Fibroblast of pulmonary artery (primary cell): ENCODE measurements around the gene KIF27.
"Not testable (repeated sequence)": the region's sequence is repeated elsewhere in the genome, so short reads cannot be mapped to it uniquely, and the experiment has no call there.

Experiments
- DNase-seq: peaks from one replicate; pipeline ENCODE4 v3.0.0-alpha.2; 2010; ENCODE audit warnings: low read depth
- H3K4me3 ChIP-seq: replicated peaks from 2 replicates; pipeline ENCODE4 v1.5.1; 2011; ENCODE audit warnings: low read depth, mild to moderate bottlenecking, control low read depth, low read length, moderate library complexity
- TF ChIP-seq, protein P1 (sequence below): IDR thresholded peaks from 2 replicates; pipeline ENCODE4 v1.5.1; 2011; ENCODE audit warnings: mild to moderate bottlenecking, control low read depth, low read length, inconsistent platforms; ENCODE audit errors: missing control alignments

KIF27 gene

DNA sequence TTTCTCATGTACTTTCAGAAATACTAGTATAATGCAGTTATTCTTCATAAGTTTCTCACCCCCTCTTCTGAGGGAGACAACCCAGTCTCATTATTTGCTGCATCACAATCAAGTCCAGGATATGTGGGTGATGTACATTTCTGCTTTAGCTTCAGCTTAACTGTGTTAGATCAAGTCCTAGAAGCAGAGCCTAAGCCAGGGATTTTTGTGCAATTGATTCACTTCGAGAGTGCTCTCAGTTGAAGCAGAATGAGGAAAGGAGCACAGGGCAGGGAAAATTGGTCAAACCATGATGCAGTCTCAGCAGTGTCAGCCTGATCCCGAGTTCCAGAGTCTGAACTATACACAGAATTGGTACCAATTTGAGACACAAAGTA is 43.7 kb upstream of the KIF27 start:
- DNase-seq, result no peak
- TF ChIP-seq, protein P1, sequence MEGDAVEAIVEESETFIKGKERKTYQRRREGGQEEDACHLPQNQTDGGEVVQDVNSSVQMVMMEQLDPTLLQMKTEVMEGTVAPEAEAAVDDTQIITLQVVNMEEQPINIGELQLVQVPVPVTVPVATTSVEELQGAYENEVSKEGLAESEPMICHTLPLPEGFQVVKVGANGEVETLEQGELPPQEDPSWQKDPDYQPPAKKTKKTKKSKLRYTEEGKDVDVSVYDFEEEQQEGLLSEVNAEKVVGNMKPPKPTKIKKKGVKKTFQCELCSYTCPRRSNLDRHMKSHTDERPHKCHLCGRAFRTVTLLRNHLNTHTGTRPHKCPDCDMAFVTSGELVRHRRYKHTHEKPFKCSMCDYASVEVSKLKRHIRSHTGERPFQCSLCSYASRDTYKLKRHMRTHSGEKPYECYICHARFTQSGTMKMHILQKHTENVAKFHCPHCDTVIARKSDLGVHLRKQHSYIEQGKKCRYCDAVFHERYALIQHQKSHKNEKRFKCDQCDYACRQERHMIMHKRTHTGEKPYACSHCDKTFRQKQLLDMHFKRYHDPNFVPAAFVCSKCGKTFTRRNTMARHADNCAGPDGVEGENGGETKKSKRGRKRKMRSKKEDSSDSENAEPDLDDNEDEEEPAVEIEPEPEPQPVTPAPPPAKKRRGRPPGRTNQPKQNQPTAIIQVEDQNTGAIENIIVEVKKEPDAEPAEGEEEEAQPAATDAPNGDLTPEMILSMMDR, result no peak
- H3K4me3 ChIP-seq, result no peak overlapping the region

DNA sequence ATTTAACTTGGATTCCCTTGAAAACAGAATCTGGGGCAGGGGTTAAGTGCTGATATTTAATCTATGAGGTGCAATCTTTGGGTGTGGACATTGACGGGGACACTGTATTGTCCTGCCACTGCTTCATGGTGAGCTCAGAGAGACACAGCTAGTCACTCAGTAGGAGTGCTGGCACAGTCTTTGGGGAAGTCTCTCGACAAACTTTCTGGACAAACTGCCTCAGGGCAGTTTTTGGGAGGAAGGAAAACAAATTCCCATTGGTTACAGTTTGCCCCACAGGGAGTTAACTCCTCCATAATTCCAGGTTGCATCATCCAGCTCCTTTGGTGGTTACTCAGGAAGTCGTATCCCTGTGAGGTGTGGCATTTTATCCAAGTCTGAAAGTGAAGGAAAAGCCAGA is 40.9 kb upstream of the KIF27 start:
- DNase-seq, result peak; percentile 43
- TF ChIP-seq, protein P1, result no peak
- no peak overlapping the region for H3K4me3 ChIP-seq

DNA sequence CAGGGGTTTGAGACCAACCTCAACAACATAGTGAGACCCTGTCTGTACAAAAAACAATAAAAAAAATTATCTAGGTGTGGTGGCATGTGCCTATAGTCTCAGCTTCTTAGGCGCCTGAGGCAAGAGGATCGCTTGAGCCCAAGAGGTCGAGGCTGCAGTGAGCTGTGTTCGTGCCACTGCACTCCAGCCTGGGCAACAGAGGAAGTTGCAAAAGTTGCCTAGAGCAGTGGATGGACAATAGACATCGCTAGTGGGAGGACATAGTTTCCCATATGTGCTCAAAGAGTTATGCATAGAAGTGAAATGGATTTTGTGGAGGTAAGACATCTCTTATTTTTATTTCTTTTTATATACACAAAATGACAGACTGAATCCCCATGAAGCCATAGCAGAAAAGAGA is 39.8 kb upstream of the KIF27 start:
- TF ChIP-seq, protein P1, result no peak
- H3K4me3 ChIP-seq, result no peak overlapping the region
- DNase-seq, result no peak

DNA sequence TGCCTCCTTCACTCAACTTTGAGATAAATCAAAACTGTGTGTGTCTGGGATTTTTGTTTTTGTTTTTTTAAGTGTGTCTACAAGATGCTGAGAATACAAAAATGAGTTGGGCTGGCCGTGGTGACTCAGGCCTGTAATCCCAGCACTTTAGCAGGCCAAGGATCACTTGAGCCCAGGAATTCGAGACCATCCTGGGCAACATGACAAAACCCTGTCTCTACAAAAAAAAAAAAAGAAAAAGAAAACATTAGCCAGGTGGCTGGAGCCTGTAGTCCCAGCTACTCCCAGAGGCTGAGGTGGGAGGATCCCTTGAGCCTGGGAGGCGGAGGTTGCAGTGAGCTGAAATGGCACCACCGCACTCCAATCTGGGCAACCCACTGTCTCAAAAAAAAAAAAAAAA is 37.8 kb upstream of the KIF27 start:
- no peak overlapping the region for H3K4me3 ChIP-seq
- DNase-seq, result peak; percentile 72
- TF ChIP-seq, protein P1, result no peak

DNA sequence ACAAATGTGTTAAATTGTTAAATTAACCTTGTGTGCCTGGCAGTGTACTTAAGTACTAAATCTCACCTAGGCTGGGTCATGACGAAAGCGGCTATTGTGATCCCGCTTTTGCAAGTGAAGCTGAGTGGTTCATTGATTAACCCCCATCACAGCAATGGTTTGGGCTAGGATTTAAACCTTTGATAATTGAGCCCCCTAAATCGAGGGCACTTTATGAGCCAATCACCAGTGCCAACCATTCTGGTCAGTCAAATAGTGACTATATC is 35.9 kb upstream of the KIF27 start:
- H3K4me3 ChIP-seq, result peak overlapping the region; percentile 60
- TF ChIP-seq, protein P1, result no peak
- no peak for DNase-seq

DNA sequence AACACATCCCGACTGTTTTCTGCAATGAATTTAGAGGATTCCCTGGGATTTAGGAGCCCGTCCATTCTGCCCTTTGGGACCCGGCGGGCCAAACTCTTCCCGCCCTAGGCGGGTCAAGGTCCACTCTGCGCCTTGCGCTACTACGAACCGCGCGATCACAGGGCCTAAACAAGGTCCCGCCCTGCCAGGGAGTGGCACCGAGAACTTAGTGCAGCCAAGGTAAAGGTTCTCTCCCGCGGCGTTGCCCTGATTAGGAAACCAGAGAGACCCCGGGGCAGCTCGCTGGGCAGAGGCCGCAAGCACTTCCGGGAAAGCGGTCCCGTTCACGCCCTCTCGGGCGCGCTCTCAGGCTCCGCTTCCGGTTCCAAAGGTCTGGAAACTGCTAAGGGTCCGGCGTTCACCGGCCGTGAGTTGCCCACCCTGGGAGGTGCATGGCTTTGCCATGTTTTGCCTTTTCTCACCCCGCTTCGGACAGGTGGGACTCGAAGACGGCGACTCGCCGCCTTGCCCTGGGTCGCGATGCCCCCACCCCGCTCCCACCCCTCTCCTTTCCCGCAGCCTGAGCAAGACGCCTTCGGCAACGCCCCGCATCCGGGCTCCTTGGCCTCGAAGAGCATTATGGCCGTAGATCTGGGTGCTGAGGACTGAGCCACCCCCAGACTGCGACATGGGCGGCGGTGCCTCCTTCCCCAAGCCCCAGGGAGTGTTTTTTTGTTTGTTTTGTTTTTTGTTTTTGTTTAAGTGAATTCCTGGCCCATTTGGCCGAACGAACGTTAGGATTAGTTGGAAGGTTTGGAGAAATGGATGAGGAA is 35.4 kb upstream of the KIF27 start:
- peak overlapping the region; percentile 60 for H3K4me3 ChIP-seq
- DNase-seq, result peak; percentile 61
- TF ChIP-seq, protein P1, result no peak

DNA sequence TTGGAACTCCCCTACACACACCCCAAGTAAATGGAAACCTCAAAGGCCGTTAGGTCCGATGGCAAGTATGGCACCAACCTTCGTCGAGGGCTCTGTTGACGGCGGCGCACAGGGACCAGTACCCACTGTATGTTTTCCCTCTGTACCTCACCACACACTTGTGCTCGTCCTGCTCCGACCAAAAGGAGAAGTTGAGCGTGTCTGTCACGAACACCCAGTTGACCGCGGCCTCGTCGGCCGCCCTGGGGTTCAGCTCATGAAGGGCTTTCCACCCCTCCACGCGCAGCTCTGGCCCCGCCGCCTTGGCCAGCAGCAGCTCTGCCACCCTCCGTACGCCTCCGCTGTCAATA is 34.8 kb upstream of the KIF27 start:
- TF ChIP-seq, protein P1, result no peak
- peak overlapping the region; percentile 60 for H3K4me3 ChIP-seq
- DNase-seq, result no peak

DNA sequence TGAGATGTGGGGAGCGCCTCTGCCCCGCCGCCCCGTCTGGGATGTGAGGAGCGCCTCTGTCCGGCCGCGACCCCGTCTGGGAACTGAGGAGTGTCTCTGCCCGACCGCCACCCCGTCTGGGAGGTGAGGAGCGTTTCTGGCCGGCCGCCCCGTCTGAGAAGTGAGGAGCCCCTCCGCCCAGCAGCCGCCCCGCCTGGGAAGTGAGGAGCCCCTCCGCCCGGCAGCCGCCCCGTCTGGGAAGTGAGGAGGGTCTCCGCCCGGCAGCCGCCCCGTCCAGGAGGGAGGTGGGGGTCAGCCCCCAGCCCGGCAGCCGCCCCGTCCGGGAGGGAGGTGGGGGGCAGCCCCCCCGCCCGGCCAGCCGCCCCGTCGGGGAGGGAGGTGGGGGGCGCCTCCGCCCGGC is 26.9 kb upstream of the KIF27 start:
- H3K4me3 ChIP-seq, DNase-seq: not testable (repeated sequence)
